Left ventricle myocardium inferior (tissue), 1 donor: ENCODE results near the gene DOK7. TPM values are rescaled to one million over a fixed set of nuclear protein-coding genes. Genes with fewer than 3 reads are reported as not detected.

Source experiments
- DNase-seq: peaks from one replicate; pipeline ENCODE4 v3.0.0-alpha.2; 2020
- H3K27ac ChIP-seq: fragments of 200-600 bp; replicated peaks from 2 replicates; pipeline ENCODE4 v1.8.0; 2021
- H3K27me3 ChIP-seq: fragments of 200-600 bp; 2 replicates; pipeline ENCODE4 v1.8.0; 2021; ENCODE audit warnings: low read depth
- H3K36me3 ChIP-seq: fragments of 200-600 bp; 2 replicates; pipeline ENCODE4 v1.8.0; 2021
- H3K4me1 ChIP-seq: fragments of 200-600 bp; 2 replicates; pipeline ENCODE4 v1.8.0; 2021
- H3K4me3 ChIP-seq: fragments of 200-600 bp; 2 replicates; pipeline ENCODE4 v1.8.0; 2021; ENCODE audit warnings: mild to moderate bottlenecking, moderate library complexity
- H3K9me3 ChIP-seq: fragments of 200-600 bp; replicated peaks from 2 replicates; pipeline ENCODE4 v1.8.0; 2021
- CTCF ChIP-seq: fragments of 200-600 bp; IDR thresholded peaks from 2 replicates; pipeline ENCODE4 v1.8.0; 2021; ENCODE audit warnings: antibody characterized with exemption, mild to moderate bottlenecking, borderline replicate concordance
- intact Hi-C: fragments of 100-400 bp; cut with micrococcal nuclease; formaldehyde crosslinking; loops from one replicate; pipeline ENCODE4 v1.11.0; 2022
- total RNA-seq: library from RNA; stranded (reverse); fragmentation: NEBNext Ultra II Directional; extraction: Animal tissue kit (Norgen Biotek cat#: 25700); gene quantifications from one replicate; pipeline ENCODE4 v1.2.1, GENCODE V29; 2021
- donor health status: DM: no; HTN: yes; CAD: no; lungs with severe emphysema.

The DOK7 gene
- total RNA-seq, 1 donor from 2014 or later: 46.7 TPM

DNA sequence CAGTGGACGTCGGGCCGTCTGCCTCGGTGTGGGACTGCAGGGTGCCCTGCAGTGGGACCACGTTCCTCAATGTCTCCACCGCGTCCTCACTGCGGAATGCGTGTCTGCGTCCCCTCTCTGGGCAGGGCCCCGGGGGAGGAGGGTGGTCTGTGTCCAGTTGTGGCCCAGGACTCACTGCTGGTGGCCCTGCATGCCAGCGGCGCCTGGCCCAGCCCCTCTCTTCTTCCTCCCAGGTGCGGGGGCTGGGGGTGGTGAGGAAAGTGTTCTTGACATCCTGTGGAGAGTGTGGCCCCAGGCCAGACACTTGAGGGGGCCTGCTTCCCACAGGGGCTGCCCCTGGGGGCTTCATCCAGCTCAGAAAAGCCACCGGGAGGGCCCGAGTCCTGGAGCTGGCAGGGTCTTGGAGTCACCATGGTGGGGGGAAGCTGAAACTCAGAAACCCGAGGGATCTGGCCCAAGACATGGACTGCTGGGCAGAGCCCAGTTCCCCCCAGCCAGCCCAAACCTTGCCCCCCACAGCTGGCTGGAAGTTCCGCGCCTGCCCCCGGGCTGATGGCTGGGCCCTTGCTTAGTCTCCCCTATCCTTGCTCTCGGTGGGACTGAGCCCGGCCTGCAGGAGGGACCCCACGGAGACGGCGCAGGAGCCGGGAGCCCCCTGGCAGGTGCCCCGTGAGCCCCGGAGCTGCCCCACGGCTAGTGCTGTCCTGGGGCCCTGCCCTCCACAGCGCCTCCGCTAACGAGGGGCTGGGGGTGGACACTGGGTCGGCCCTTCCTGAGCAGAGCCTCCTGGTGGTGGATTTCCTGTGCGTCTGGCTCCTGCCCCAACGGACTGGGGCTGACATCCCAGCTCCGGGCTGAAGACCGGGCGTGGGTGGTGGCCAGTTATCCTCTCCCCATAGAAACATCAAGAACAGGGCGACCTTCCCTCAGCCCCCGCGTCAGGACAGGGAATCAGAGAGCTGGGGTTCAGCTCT is 2.9 kb downstream of the DOK7 start:
- Histone ChIP-seq H3K4me3 (peak overlapping the region; percentile 75), H3K9me3 (no peaks in the 10 kb centered on the region), H3K36me3 (no peaks in the 10 kb centered on the region), H3K27ac (peak overlapping the region; percentile 93), H3K27me3 (peaks cover 53% of the 10 kb centered on the region), H3K4me1 (peaks cover 84% of the 10 kb centered on the region)
- intact Hi-C loops: no loop called here
- peak; percentile 31 for DNase-seq
- TF ChIP-seq CTCF: peak; percentile 58

GRCh38 chr4:3466691-3467600 is 3.8 kb downstream of the DOK7 start:
- H3K36me3 ChIP-seq: no peaks in the 10 kb centered on the region
- intact Hi-C loops: no loop called here
- H3K4me3 ChIP-seq: peak overlapping the region; percentile 75
- peak; percentile 30 for DNase-seq
- H3K27me3 ChIP-seq: peaks cover 49% of the 10 kb centered on the region
- peak overlapping the region; percentile 93 for H3K27ac ChIP-seq
- H3K4me1 ChIP-seq: peaks cover 81% of the 10 kb centered on the region
- TF ChIP-seq CTCF: no peak
- no peaks in the 10 kb centered on the region for H3K9me3 ChIP-seq

DNA sequence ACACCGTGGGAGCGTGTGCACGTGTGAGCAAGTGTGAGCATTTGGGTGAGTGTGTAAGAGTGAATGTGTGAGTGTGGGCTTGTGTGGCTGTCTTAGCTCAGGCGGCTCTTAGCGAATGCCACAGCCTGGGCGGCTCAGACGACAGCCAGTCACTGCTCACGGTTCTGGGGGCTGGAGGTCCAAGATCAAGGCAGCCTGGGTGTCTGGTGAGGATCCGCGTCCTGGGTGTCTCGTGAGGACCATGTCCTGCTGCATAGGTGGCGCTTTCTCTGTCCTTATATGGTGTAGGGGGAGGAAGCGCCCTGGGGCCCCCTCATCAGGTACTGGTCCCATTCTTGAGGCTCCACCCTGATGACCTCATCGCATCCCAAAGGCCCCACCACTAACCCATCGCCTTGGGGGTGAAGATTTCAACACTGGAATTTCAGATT is 4.5 kb downstream of the DOK7 start:
- Histone ChIP-seq H3K4me1 (peaks cover 81% of the 10 kb centered on the region), H3K27ac (peak overlapping the region; percentile 93), H3K36me3 (no peaks in the 10 kb centered on the region), H3K27me3 (peaks cover 49% of the 10 kb centered on the region), H3K4me3 (peak overlapping the region; percentile 75), H3K9me3 (no peaks in the 10 kb centered on the region)
- no peak for TF ChIP-seq CTCF
- intact Hi-C loops: no loop called here
- DNase-seq: no peak

- Histone ChIP-seq H3K36me3 (no peaks in the 10 kb centered on the region), H3K4me1 (peaks cover 81% of the 10 kb centered on the region), H3K27ac (no peak overlapping the region), H3K9me3 (no peaks in the 10 kb centered on the region), H3K27me3 (peaks cover 47% of the 10 kb centered on the region), H3K4me3 (no peak overlapping the region)
- TF ChIP-seq CTCF: no peak
- no peak for DNase-seq
- intact Hi-C loops: no loop called here
These were observed 5.0 kb downstream of the DOK7 start for GRCh38 chr4:3468154-3468553.

GRCh38 chr4:3468804-3469203 is 5.7 kb downstream of the DOK7 start:
- TF ChIP-seq CTCF: no peak
- H3K36me3 ChIP-seq: no peaks in the 10 kb centered on the region
- H3K9me3 ChIP-seq: no peaks in the 10 kb centered on the region
- peaks cover 41% of the 10 kb centered on the region for H3K27me3 ChIP-seq
- no peak for DNase-seq
- no peak overlapping the region for H3K4me3 ChIP-seq
- intact Hi-C loops: no loop called here
- peak overlapping the region; percentile 79 for H3K27ac ChIP-seq
- H3K4me1 ChIP-seq: peaks cover 81% of the 10 kb centered on the region
